ENCODE measurements around the gene SCN2B. TPM values are rescaled to one million over a fixed set of nuclear protein-coding genes. Genes with fewer than 3 reads are reported as not detected.

The SCN2B gene
- total and polyA plus RNA-seq, 12 donors = 2.9 to 26.7 (median 16.1) TPM

- WGBS, 2 donors = 61 to 72% methylated on average over 8 of the region's 8 CpGs
These were observed 51.4 kb downstream of the SCN2B start for GRCh38 chr11:118124929-118125535.

DNA sequence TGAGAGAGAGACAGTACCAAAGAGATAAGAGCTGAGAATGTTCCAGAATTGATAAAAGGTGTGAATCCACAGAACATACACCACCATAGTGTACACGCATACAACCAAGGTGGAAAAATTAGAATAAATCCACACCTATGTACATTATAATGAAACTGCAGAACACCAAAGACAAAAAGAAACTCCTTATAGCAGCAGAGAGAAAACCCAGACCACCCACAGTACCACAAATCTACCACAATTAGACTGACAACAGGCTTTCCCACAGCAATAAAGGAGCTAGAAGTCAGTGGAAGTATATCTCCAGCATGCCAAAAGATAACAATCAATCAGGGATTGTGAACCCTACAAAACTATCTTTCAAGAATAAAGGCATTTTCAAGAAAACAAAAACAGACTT lies 55.6 kb downstream of the SCN2B start:
- Histone ChIP-seq H3K27me3 (no peaks in the 10 kb centered on the region), H3K4me1 (peaks cover 0 to 22% (median 14%) of the 10 kb centered on the region in 9 donors), H3K4me3 (no peak overlapping the region), H3K36me3 (no peaks in the 10 kb centered on the region), H3K27ac (no peak overlapping the region), H3K9me3 (peaks cover 0 to 5% (median 0%) of the 10 kb centered on the region in 11 donors)
- intact Hi-C loops (cut with DNase I) = no loop called here
- ATAC-seq (no peak), DNase-seq (no peak)
- TF ChIP-seq, protein P1, sequence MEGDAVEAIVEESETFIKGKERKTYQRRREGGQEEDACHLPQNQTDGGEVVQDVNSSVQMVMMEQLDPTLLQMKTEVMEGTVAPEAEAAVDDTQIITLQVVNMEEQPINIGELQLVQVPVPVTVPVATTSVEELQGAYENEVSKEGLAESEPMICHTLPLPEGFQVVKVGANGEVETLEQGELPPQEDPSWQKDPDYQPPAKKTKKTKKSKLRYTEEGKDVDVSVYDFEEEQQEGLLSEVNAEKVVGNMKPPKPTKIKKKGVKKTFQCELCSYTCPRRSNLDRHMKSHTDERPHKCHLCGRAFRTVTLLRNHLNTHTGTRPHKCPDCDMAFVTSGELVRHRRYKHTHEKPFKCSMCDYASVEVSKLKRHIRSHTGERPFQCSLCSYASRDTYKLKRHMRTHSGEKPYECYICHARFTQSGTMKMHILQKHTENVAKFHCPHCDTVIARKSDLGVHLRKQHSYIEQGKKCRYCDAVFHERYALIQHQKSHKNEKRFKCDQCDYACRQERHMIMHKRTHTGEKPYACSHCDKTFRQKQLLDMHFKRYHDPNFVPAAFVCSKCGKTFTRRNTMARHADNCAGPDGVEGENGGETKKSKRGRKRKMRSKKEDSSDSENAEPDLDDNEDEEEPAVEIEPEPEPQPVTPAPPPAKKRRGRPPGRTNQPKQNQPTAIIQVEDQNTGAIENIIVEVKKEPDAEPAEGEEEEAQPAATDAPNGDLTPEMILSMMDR (IDR thresholded peaks at IDR 0.05) = no peak
- 93 to 100% methylated on average over 1 of the region's 1 CpG for WGBS, 2 donors

More at GRCh38 chr11:118124929-118125535, 51.4 kb downstream of the SCN2B start:
- Histone ChIP-seq H3K27me3 (no peaks in the 10 kb centered on the region), H3K9me3 (peaks cover 0 to 5% (median 0%) of the 10 kb centered on the region in 11 donors), H3K4me1 (peaks cover 0 to 18% (median 5%) of the 10 kb centered on the region in 9 donors), H3K4me3 (no peak overlapping the region), H3K36me3 (no peaks in the 10 kb centered on the region), H3K27ac (no peak overlapping the region)
- intact Hi-C loops (cut with DNase I) = no loop called here
- ATAC-seq (peak in 2 of 8 donors; percentile 34 to 38), DNase-seq (no peak)
- TF ChIP-seq, protein P1 (IDR thresholded peaks at IDR 0.05) = no peak

DNA sequence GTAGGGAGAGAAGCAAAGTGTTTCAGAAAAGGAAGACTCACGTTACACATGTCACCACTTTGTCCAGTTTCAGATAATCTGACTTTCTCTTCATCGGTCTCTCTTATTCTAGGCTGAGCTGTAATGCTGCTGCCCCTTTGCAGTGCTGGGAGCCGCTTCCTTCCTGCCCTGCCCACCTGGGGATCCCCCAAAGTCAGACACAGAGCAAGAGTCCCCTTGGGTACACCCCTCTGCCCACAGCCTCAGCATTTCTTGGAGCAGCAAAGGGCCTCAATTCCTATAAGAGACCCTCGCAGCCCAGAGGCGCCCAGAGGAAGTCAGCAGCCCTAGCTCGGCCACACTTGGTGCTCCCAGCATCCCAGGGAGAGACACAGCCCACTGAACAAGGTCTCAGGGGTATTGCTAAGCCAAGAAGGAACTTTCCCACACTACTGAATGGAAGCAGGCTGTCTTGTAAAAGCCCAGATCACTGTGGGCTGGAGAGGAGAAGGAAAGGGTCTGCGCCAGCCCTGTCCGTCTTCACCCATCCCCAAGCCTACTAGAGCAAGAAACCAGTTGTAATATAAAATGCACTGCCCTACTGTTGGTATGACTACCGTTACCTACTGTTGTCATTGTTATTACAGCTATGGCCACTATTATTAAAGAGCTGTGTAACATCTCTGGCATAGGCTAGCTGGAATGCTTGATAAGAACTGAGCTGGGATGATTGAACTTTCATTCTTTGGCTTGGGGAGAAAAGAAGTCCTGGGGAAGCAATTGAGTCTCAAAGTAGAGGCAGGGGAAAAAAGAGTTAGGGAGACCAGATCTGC lies 58.4 kb downstream of the SCN2B start:
- ATAC-seq = peak; percentile 50 to 90 (median 74)
- no peaks in the 10 kb centered on the region for H3K36me3 ChIP-seq
- H3K27ac ChIP-seq = peak overlapping the region in 9 of 10 donors; percentile 5 to 72 (median 55)

DNA sequence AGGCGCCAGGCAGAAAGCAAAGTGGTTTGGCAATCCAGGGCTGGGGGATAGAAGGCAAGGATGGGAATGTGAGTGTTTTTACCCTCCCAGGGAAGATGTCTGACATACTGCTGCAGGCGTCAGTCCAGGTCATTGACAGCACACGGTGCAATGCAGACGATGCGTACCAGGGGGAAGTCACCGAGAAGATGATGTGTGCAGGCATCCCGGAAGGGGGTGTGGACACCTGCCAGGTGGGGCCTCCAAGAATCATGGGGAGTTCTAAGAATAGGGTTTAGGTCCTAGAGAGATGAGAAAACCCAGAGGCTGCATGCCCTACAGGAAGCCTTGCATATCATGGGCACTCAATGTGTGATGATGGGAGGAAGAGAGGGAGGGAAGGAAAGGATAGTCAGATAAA lies 61.4 kb downstream of the SCN2B start:
- Histone ChIP-seq H3K4me1 (peaks cover 0 to 22% (median 14%) of the 10 kb centered on the region in 9 donors), H3K27ac (no peak overlapping the region), H3K36me3 (no peaks in the 10 kb centered on the region), H3K9me3 (no peaks in the 10 kb centered on the region), H3K4me3 (no peak overlapping the region), H3K27me3 (no peaks in the 10 kb centered on the region)
- WGBS, 2 donors = 85 to 90% methylated on average over 7 of the region's 7 CpGs
- ATAC-seq = no peak
- TF ChIP-seq, protein P1 (IDR thresholded peaks at IDR 0.05) = no peak
- intact Hi-C loops (cut with DNase I) = no loop called here
- DNase-seq = no peak

More for the DNA sequence above, 58.4 kb downstream of the SCN2B start:
- DNase-seq = no peak
- intact Hi-C loops (cut with DNase I) = no loop called here
- Histone ChIP-seq H3K9me3 (peaks cover 0 to 5% (median 0%) of the 10 kb centered on the region in 11 donors), H3K27me3 (no peaks in the 10 kb centered on the region), H3K4me1 (peaks cover 0 to 22% (median 14%) of the 10 kb centered on the region in 9 donors), H3K4me3 (no peak overlapping the region)
- WGBS, 2 donors = 55 to 56% methylated on average over 9 of the region's 9 CpGs
- TF ChIP-seq, protein P1 (IDR thresholded peaks at IDR 0.05) = no peak
